ENCODE results near the gene TOR1A.
"Not testable (repeated sequence)": the region's sequence is repeated elsewhere in the genome, so short reads cannot be mapped to it uniquely, and the experiment has no call there.

DNA sequence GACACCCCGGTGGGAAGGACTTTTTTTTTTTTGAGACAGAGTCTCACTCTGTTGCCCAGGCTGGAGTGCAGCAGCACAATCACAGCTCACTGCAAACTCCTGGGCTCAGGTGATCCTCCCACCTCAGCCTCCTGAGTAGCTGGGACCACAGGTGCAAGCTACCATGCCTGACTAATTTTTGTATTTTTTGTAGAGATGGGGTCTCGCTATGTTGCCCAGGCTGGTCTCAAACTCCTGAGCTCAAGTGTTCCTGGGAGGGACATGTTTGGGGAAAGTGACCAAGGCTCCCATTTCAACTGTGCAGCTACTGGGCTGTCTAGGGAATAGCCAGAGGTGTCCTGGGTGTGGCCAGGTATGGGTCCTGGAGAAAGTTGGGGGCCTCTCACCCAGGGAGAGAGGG is 27.9 kb downstream of the TOR1A start:
- TF ChIP-seq POLR2A, CTCF (IDR thresholded peaks at IDR 0.05): not testable (repeated sequence)
